ENCODE data around the gene ZNF213. TPM values are rescaled to one million over a fixed set of nuclear protein-coding genes. Genes with fewer than 3 reads are reported as not detected.

Gene ZNF213
- total and polyA plus RNA-seq, 4 donors: 7.8 to 13.1 (median 11.5) TPM

DNA sequence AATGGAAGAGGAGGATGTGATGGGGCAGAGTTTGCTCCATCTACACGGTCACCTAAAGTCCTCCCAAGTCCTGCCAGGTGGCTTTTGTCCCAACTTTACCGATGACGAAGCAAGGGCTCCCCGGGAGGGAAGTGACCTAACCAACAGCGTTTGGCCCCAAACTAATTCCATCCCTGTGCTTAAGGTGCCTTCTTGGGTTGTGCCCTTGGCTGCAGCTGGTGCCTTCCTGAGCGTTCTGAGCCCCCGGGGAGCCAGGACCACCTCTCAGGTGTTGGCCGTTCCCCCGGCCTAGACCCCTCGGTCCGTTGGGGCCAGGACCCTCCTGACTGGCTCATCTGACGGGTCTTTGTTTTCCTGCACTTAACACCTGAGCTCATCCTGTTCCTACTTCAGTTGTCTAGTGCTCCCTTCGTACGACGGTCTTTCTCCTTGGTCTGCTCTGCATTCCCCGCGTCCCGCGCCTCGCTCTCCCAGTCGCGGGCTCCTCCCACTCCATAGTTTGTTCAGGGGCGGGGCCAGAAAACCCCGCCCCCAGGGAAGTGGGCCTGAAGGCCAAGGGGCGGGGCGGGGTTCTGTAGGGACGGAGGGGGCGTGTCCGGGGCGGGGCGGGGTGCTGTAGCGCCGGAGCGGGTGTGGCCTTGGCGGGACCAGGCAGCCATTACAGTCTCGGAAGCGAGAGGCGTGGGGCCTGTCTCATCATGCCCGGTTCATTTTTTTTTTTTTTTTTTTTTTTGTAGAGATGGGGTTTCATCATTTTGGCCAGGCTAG, 34.9 kb upstream of the ZNF213 start:
- peaks cover 0 to 23% (median 15%) of the 10 kb centered on the region in 3 donors for H3K27me3 ChIP-seq (ENCODE audit: control insufficient read depth in 3 of 3, insufficient read depth in 3 of 3, low read length in 2 of 3)
- peaks cover 0 to 8% (median 4%) of the 10 kb centered on the region in 5 donors for H3K4me1 ChIP-seq (ENCODE audit: control insufficient read depth in 5 of 5, insufficient read depth in 5 of 5, low read length in 5 of 5)
- no peak overlapping the region for H3K4me3 ChIP-seq
- DNase-seq: peak; percentile 85 to 92 (median 88)
- no peaks in the 10 kb centered on the region for H3K36me3 ChIP-seq (ENCODE audit: control insufficient read depth in 4 of 4, insufficient read depth in 4 of 4, low read length in 4 of 4)
- H3K9ac ChIP-seq (ENCODE audit: insufficient read depth in 1 of 2, low read length in 2 of 2): no peak overlapping the region
- 3 to 6% methylated on average over 39 of the region's 39 CpGs for WGBS, 2 donors
- H3K27ac ChIP-seq (ENCODE audit: low read depth in 1 of 2, low read length in 1 of 2): peak overlapping the region in 1 of 2 donors; percentile 32
- H3K9me3 ChIP-seq (ENCODE audit: control insufficient read depth in 4 of 4, insufficient read depth in 3 of 4, low read length in 3 of 4): no peaks in the 10 kb centered on the region
- TF ChIP-seq, protein P1, sequence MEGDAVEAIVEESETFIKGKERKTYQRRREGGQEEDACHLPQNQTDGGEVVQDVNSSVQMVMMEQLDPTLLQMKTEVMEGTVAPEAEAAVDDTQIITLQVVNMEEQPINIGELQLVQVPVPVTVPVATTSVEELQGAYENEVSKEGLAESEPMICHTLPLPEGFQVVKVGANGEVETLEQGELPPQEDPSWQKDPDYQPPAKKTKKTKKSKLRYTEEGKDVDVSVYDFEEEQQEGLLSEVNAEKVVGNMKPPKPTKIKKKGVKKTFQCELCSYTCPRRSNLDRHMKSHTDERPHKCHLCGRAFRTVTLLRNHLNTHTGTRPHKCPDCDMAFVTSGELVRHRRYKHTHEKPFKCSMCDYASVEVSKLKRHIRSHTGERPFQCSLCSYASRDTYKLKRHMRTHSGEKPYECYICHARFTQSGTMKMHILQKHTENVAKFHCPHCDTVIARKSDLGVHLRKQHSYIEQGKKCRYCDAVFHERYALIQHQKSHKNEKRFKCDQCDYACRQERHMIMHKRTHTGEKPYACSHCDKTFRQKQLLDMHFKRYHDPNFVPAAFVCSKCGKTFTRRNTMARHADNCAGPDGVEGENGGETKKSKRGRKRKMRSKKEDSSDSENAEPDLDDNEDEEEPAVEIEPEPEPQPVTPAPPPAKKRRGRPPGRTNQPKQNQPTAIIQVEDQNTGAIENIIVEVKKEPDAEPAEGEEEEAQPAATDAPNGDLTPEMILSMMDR (IDR thresholded peaks at IDR 0.05; ENCODE audit: control extremely low read depth, extremely low read depth): no peak
- ATAC-seq (ENCODE audit: insufficient read depth, low FRiP score): peak; percentile 94

DNA sequence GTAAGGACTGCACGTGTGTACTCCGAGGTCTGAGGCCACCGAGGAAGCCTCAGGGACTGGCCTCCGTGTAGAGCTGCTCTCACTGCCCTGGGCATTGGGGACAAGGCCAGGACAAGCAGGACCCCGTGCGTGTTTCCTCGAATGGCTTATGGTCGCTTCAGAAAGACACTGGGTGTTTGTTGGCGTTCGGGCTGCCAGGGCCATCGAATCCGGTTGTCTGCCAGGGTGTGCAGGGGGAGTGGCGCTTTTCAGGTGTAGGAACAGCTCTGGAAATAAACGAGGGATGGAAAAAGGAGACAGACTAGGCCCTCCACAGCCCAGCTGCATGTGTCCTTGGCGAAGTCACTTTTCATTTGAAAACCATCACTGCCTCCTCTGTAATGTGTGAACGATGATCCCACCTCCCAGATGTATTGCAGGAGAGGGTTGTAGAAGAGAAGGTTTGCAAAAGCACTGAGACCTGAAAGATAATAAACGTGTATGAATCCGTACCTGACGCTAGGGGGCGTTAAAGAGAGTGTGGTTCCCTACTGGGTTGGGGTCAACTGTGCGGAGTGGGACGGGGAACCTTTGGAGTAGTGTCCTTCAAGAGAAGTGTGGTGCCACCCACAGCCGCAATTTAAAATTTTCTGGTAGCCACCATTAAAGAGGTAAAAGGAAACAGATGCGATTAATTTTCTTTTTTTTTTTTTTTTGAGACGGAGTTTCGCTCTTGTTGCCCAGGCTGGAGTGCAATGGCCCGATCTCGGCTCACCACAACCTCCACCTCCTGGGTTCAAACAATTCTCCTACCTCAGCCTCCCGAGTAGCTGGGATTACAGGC, 33.6 kb upstream of the ZNF213 start:
- TF ChIP-seq, protein P1 (IDR thresholded peaks at IDR 0.05; ENCODE audit: control extremely low read depth, extremely low read depth): no peak
- Histone ChIP-seq H3K9me3 (ENCODE audit: control insufficient read depth in 4 of 4, insufficient read depth in 3 of 4, low read length in 3 of 4) (no peaks in the 10 kb centered on the region), H3K9ac (ENCODE audit: insufficient read depth in 1 of 2, low read length in 2 of 2) (no peak overlapping the region), H3K36me3 (ENCODE audit: control insufficient read depth in 4 of 4, insufficient read depth in 4 of 4, low read length in 4 of 4) (no peaks in the 10 kb centered on the region), H3K4me1 (ENCODE audit: control insufficient read depth in 5 of 5, insufficient read depth in 5 of 5, low read length in 5 of 5) (peaks cover 0 to 10% (median 4%) of the 10 kb centered on the region in 5 donors), H3K27ac (ENCODE audit: low read depth in 1 of 2, low read length in 1 of 2) (peak overlapping the region; percentile 15 to 62), H3K27me3 (ENCODE audit: control insufficient read depth in 3 of 3, insufficient read depth in 3 of 3, low read length in 2 of 3) (peaks cover 0 to 23% (median 15%) of the 10 kb centered on the region in 3 donors), H3K4me3 (no peak overlapping the region)
- ATAC-seq (ENCODE audit: insufficient read depth, low FRiP score) (no peak), DNase-seq (peak in 1 of 3 donors; percentile 33)
- WGBS, 2 donors: 52 to 53% methylated on average over 29 of the region's 29 CpGs

DNA sequence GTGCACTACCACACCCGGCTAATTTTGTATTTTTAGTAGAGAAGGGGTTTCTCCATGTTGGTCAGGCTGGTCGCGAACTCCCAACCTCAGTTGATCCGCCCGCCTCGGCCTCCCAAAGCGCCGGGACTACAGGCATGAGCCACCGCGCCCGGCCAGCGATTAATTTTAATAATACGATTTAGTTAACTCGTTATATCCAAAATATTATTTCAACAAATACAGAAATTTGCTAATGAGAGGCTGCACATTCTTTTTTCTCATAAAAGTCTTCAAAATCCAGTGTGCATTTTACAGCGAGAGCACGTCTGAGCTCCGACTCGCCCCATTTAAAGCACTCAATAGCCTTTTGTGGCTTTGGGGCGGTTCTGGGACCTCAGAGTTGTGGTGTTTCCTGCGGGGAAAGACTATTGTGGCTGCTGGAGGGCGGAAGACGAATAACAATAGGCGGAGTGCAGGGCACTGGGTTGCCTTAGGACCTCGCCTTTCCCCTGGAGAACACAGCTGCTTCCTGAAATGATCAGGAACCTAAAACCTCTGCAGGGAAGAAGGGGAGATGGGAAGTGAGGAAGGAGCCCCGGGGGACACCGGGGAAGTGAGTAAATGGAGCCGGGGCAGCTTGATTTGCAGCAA, 32.9 kb upstream of the ZNF213 start:
- H3K27ac ChIP-seq (ENCODE audit: low read depth in 1 of 2, low read length in 1 of 2): peak overlapping the region; percentile 32 to 62
- no peaks in the 10 kb centered on the region for H3K36me3 ChIP-seq (ENCODE audit: control insufficient read depth in 4 of 4, insufficient read depth in 4 of 4, low read length in 4 of 4)
- WGBS, 2 donors: 25 to 36% methylated on average over 27 of the region's 27 CpGs
- peaks cover 0 to 23% (median 15%) of the 10 kb centered on the region in 3 donors for H3K27me3 ChIP-seq (ENCODE audit: control insufficient read depth in 3 of 3, insufficient read depth in 3 of 3, low read length in 2 of 3)
- TF ChIP-seq, protein P1 (IDR thresholded peaks at IDR 0.05; ENCODE audit: control extremely low read depth, extremely low read depth): no peak
- no peaks in the 10 kb centered on the region for H3K9me3 ChIP-seq (ENCODE audit: control insufficient read depth in 4 of 4, insufficient read depth in 3 of 4, low read length in 3 of 4)
- no peak overlapping the region for H3K4me3 ChIP-seq
- ATAC-seq (ENCODE audit: insufficient read depth, low FRiP score): no peak
- peak in 2 of 3 donors; percentile 24 to 56 for DNase-seq
- H3K9ac ChIP-seq (ENCODE audit: insufficient read depth in 1 of 2, low read length in 2 of 2): no peak overlapping the region
- peaks cover 0 to 11% (median 4%) of the 10 kb centered on the region in 5 donors for H3K4me1 ChIP-seq (ENCODE audit: control insufficient read depth in 5 of 5, insufficient read depth in 5 of 5, low read length in 5 of 5)
